Lung (tissue), 12 donors: Measurements from ENCODE around the gene RERG. TPM values are rescaled to one million over a fixed set of nuclear protein-coding genes. Genes with fewer than 3 reads are reported as not detected.
"Not testable (repeated sequence)": the region's sequence is repeated elsewhere in the genome, so short reads cannot be mapped to it uniquely, and the experiment has no call there.

ENCODE experiments used
- ATAC-seq: fragments of 200-7000 bp; cut with Tn5 transposase; one replicate; pipeline ENCODE4 v1.9.1; 2020; ENCODE audit warnings: moderate number of reproducible peaks; ENCODE audit not compliant: insufficient read depth, low FRiP score
- DNase-seq, 3 donors: peaks; one replicate each; pipeline ENCODE4 v3.0.0-alpha.2; 2013 to 2017
- H3K27ac ChIP-seq, 2 donors: one replicate each; pipeline ENCODE4 v1.5.1; 2013; ENCODE audit warnings: mild to moderate bottlenecking in 2 of 2, moderate library complexity in 2 of 2, control low read depth in 1 of 2, inconsistent platforms in 1 of 2, low read depth in 1 of 2, low read length in 1 of 2
- H3K27me3 ChIP-seq, 3 donors: one replicate each; pipeline ENCODE4 v1.5.1; 2013; ENCODE audit warnings: low read length in 2 of 3; ENCODE audit not compliant: control insufficient read depth in 3 of 3, insufficient read depth in 3 of 3
- H3K36me3 ChIP-seq, 4 donors: one replicate each; pipeline ENCODE4 v1.5.1; 2013; ENCODE audit warnings: low read length in 4 of 4, mild to moderate bottlenecking in 1 of 4, moderate library complexity in 1 of 4; ENCODE audit not compliant: control insufficient read depth in 4 of 4, insufficient read depth in 4 of 4
- H3K4me1 ChIP-seq, 5 donors: one replicate each; pipeline ENCODE4 v1.5.1; 2013; ENCODE audit warnings: low read length in 5 of 5, mild to moderate bottlenecking in 2 of 5, moderate library complexity in 1 of 5; ENCODE audit not compliant: control insufficient read depth in 5 of 5, insufficient read depth in 5 of 5
- H3K4me3 ChIP-seq: one replicate; pipeline ENCODE4 v1.5.1; 2013; ENCODE audit warnings: mild to moderate bottlenecking, control low read depth, moderate library complexity
- H3K9ac ChIP-seq, 2 donors: one replicate each; pipeline ENCODE4 v1.5.1; 2013; ENCODE audit warnings: low read length in 2 of 2, control low read depth in 1 of 2; ENCODE audit not compliant: insufficient read depth in 1 of 2
- H3K9me3 ChIP-seq, 4 donors: one replicate each; pipeline ENCODE4 v1.5.1; 2013; ENCODE audit warnings: low read length in 3 of 4, mild to moderate bottlenecking in 1 of 4, moderate library complexity in 1 of 4; ENCODE audit not compliant: control insufficient read depth in 4 of 4, insufficient read depth in 3 of 4
- WGBS, 2 donors: extraction: QIAGEN DNeasy Blood & Tissue Kit; methylation state at CpG; one replicate each; pipeline ENCODE4 v1.1.7; 2013; 5-methylcytosine and 5-hydroxymethylcytosine counted together
- polyA plus RNA-seq, 2 donors: library from polyadenylated mRNA; stranded (reverse); fragments of 200-250 nt; gene quantifications; one replicate each; pipeline ENCODE4 v1.2.1, GENCODE V29; 2013
- total RNA-seq, 2 donors: library from RNA; depleted of rRNA in 1 of 2; stranded (reverse); fragments of >200 nt in 1 of 2; gene quantifications; one replicate each; pipeline ENCODE4 v1.2.1, GENCODE V29; 2014 to 2021
- TF ChIP-seq, protein P1 (sequence below): IDR thresholded peaks from 2 replicates; pipeline ENCODE4 v1.5.1; 2012; ENCODE audit warnings: mild to moderate bottlenecking; ENCODE audit errors: control extremely low read depth, extremely low read depth
- donor health status: control.
- donor health status: control.
- donor health status: Bipolar disorder and iron deficiency.
- donor health status: healthy.
- donor health status: DM: yes; HTN: yes; CAD: no.

RERG gene
- total and polyA plus RNA-seq, 4 donors: 3.3 to 20.1 (median 8.5) TPM

DNA sequence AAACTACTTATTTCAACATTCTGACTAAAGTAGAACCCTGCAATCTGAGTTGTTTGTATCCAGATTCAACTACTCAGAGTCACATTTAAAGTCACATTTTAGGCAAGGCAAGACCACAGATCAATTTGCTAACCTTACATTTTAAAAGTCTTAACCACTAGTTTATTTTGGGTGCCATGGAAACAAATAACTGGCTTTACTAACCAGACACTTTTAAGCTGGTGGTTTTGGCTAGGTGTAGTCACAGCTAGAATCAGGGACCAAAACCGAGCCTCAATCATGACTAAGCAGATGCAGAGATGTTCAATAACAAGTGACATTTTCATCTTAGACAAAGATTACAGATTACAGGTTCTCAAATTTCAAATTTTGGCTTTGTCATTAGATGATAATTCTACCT is 133.1 kb downstream of the RERG start:
- no peaks in the 10 kb centered on the region for H3K9me3 ChIP-seq
- no peaks in the 10 kb centered on the region for H3K36me3 ChIP-seq
- no peaks in the 10 kb centered on the region for H3K4me1 ChIP-seq
- no peak overlapping the region for H3K27ac ChIP-seq
- TF ChIP-seq, protein P1, sequence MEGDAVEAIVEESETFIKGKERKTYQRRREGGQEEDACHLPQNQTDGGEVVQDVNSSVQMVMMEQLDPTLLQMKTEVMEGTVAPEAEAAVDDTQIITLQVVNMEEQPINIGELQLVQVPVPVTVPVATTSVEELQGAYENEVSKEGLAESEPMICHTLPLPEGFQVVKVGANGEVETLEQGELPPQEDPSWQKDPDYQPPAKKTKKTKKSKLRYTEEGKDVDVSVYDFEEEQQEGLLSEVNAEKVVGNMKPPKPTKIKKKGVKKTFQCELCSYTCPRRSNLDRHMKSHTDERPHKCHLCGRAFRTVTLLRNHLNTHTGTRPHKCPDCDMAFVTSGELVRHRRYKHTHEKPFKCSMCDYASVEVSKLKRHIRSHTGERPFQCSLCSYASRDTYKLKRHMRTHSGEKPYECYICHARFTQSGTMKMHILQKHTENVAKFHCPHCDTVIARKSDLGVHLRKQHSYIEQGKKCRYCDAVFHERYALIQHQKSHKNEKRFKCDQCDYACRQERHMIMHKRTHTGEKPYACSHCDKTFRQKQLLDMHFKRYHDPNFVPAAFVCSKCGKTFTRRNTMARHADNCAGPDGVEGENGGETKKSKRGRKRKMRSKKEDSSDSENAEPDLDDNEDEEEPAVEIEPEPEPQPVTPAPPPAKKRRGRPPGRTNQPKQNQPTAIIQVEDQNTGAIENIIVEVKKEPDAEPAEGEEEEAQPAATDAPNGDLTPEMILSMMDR: no peak
- DNase-seq (no peak), ATAC-seq (no peak)
- H3K27me3 ChIP-seq: no peaks in the 10 kb centered on the region
- WGBS, 2 donors: 70 to 75% methylated on average over 1 of the region's 1 CpG
- no peak overlapping the region for H3K9ac ChIP-seq
- no peak overlapping the region for H3K4me3 ChIP-seq

DNA sequence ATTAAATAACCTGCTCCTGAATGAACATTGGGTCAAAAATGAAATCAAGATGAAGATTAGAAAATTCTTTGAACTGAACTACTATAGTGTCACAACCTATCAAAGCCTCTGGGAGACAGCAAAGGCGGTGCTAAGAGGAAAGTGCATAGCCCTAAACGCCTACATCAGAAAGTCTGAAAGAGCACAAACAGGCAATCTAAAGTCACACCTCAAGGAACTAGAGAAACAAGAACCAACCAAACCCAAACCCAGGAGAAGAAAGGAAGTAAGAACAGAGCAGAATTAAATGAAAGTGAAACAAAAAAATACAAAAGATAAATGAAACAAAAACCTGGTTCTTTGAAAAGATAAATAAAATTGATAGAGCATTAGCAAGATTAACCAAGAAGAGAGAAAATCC is 143.5 kb downstream of the RERG start:
- not testable (repeated sequence) for H3K27ac ChIP-seq, H3K4me3 ChIP-seq, H3K36me3 ChIP-seq, ATAC-seq, H3K27me3 ChIP-seq, H3K9me3 ChIP-seq, DNase-seq, H3K9ac ChIP-seq, H3K4me1 ChIP-seq
- 83 to 94% methylated on average over 2 of the region's 2 CpGs for WGBS, 2 donors

DNA sequence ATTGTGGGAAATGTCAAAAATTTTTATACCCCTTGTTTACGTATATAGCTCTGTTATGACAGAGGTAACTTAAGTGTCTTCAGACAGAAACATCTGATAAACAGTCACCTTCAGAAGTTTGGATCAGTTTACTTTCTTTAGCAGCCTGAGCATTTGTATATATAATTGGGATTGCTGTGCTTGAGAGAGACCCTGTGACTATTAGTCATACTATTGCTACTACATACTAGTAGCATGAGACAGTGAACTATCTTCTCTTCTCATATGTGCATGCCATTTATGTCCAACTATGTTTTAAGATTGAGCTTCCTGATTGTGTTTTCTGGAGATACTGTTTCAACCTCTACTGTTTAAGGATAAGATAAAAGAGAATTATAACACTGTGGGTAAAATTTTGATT is 146.9 kb downstream of the RERG start:
- Histone ChIP-seq H3K9ac (no peak overlapping the region), H3K27me3 (no peaks in the 10 kb centered on the region), H3K27ac (no peak overlapping the region), H3K4me3 (no peak overlapping the region), H3K36me3 (no peaks in the 10 kb centered on the region), H3K4me1 (no peaks in the 10 kb centered on the region), H3K9me3 (no peaks in the 10 kb centered on the region)
- DNase-seq (no peak), ATAC-seq (no peak)
- TF ChIP-seq, protein P1: no peak
- WGBS, 2 donors: 97 to 98% methylated on average over 1 of the region's 1 CpG

DNA sequence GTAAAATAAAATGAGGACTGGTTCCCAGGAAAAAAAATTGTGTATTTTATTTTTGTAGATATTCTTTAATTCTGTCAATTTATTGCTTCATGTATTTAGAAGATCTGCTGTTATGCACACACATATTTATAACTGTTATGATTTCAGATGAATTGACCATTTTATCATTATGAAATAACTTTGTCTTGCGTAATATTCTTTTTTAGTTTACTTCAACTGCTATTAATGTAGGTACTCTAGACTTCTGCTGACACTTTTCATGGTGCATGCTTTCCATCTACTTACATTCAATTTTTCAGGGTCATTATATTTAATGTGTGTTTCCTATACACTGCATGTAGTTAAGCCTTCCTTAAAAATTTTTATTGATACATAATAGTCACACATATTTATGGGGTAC is 162.1 kb downstream of the RERG start:
- no peak overlapping the region for H3K4me3 ChIP-seq
- H3K9me3 ChIP-seq: no peaks in the 10 kb centered on the region
- TF ChIP-seq, protein P1: no peak
- 94 to 97% methylated on average over 1 of the region's 1 CpG for WGBS, 2 donors
- no peak overlapping the region for H3K27ac ChIP-seq
- DNase-seq (no peak), ATAC-seq (no peak)
- H3K4me1 ChIP-seq: no peaks in the 10 kb centered on the region
- no peaks in the 10 kb centered on the region for H3K36me3 ChIP-seq
- H3K9ac ChIP-seq: no peak overlapping the region
- H3K27me3 ChIP-seq: no peaks in the 10 kb centered on the region

Other genes starting within 250 kb of the RERG start
- under 1 TPM in 1 of 2 donors, not detected in 1; 0.88 TPM for gene PDE6H, start 248.4 kb downstream of the RERG start, total RNA-seq
- gene PDE6H, start 248.4 kb downstream of the RERG start, polyA plus RNA-seq: under 1 TPM in 1 of 2 donors, not detected in 1; 0.08 TPM
- gene PTPRO, start 101.1 kb upstream of the RERG start, total RNA-seq: 10 to 100 TPM in 1 of 2 donors, 1 to 10 TPM in 1; 2.6 to 11.7 TPM
- 1 to 10 TPM; 2.7 to 4.1 TPM for gene PTPRO, start 101.1 kb upstream of the RERG start, polyA plus RNA-seq